GM12872 (cell line): ENCODE results near the gene ITGB2.
A peak's percentile ranks its signal among the peaks of the same experiment; 100 is the strongest.

Source experiments
- CTCF ChIP-seq: IDR thresholded peaks from 3 replicates; pipeline ENCODE4 v1.5.1; 2011; ENCODE audit warnings: low read depth, mild to moderate bottlenecking, low read length, moderate library complexity; ENCODE audit not compliant: insufficient read depth

The ITGB2 gene

GRCh38 chr21:44838039-44838895, 82.4 kb downstream of the ITGB2 start:
- TF ChIP-seq CTCF: peak; percentile 22; the same call in 1 of the 3 replicates

GRCh38 chr21:44837537-44837936, 83.2 kb downstream of the ITGB2 start:
- no peak for TF ChIP-seq CTCF

GRCh38 chr21:44836666-44837471, 83.8 kb downstream of the ITGB2 start:
- no peak for TF ChIP-seq CTCF

GRCh38 chr21:44836349-44836665, 84.4 kb downstream of the ITGB2 start:
- no peak for TF ChIP-seq CTCF
